A549 (cell line): Measurements from ENCODE around the gene SH3D21. TPM values are rescaled to one million over a fixed set of nuclear protein-coding genes. Genes with fewer than 3 reads are reported as not detected.

ENCODE experiments used
- ATAC-seq, 2 experiments: fragments of 200-7000 bp in 1 of 2; fragments of >200 bp in 1 of 2; cut with Nextera tagmentation in 1 of 2; cut with Tn5 transposase in 1 of 2; 3 replicates each; pipeline versions ENCODE4 v1.8.0 to v1.9.1; 2018 to 2020; ENCODE audit warnings: mild to moderate bottlenecking in 1 of 2, moderate library complexity in 1 of 2
- CTCF ChIA-PET: fragments of 300-600 bp; sonication (Branson Sonifier 250); formaldehyde crosslinking; extraction: SDS; loops from one replicate; lab custom pipeline; 2021; ENCODE audit warnings: antibody characterized with exemption, inconsistent platforms; lab: Yijun Ruan, JAX
- POLR2A ChIA-PET: fragments of 350-600 bp; formaldehyde crosslinking; extraction: SDS; loops from one replicate; lab custom pipeline; 2021; ENCODE audit warnings: antibody characterized with exemption, inconsistent platforms; lab: Yijun Ruan, JAX
- DNase-seq, 2 experiments: peaks; one replicate each; pipeline versions ENCODE4 v3.0.0 to v3.0.0-alpha.2; 2011 to 2016; ENCODE audit warnings: low read depth in 1 of 2, low spot score in 1 of 2
- FAIRE-seq: peaks from 2 replicates; lab custom pipeline; 2011; peaks lifted over from hg19 to GRCh38; lab: Jason Lieb, UNC
- H3K27ac ChIP-seq, 2 experiments: fragments of >200 bp; sonication (Bioruptor Twin); formaldehyde crosslinking; 3 replicates each; pipeline ENCODE4 v1.5.1; 2016 to 2017
- H3K4me1 ChIP-seq: fragments of >200 bp; sonication (Bioruptor Twin); formaldehyde crosslinking; 3 replicates; pipeline ENCODE4 v1.6.1; 2016
- H3K4me2 ChIP-seq: fragments of >200 bp; sonication (Bioruptor Twin); formaldehyde crosslinking; 3 replicates; pipeline ENCODE4 v1.6.1; 2016
- H3K4me3 ChIP-seq: fragments of >200 bp; sonication (Bioruptor Twin); formaldehyde crosslinking; 3 replicates; pipeline ENCODE4 v1.5.1; 2016
- H3K9me3 ChIP-seq: fragments of >200 bp; sonication (Bioruptor Twin); formaldehyde crosslinking; 3 replicates; pipeline ENCODE4 v1.6.1; 2016
- BHLHE40 ChIP-seq: IDR thresholded peaks from 2 replicates; pipeline ENCODE4 v1.6.1; 2012; ENCODE audit warnings: low read depth, low read length, inconsistent platforms
- CHD2 ChIP-seq: fragments of 150-350 bp; IDR thresholded peaks from 2 replicates; pipeline ENCODE4 v1.6.1; 2014; ENCODE audit warnings: low read length; ENCODE audit not compliant: partially characterized antibody
- EHF ChIP-seq: fragments of 250-450 bp; sonication (Bioruptor Pico); IDR thresholded peaks from 2 replicates; pipeline ENCODE4 v1.5.0; 2020; ENCODE audit warnings: mild to moderate bottlenecking
- ESRRA ChIP-seq: fragments of 150-350 bp; IDR thresholded peaks from 2 replicates; pipeline ENCODE4 v1.6.1; 2014; ENCODE audit warnings: mild to moderate bottlenecking, low read length, borderline replicate concordance
- FOSB ChIP-seq: fragments of 250-450 bp; sonication (Bioruptor Pico); IDR thresholded peaks from 2 replicates; pipeline ENCODE4 v1.5.0; 2020; ENCODE audit warnings: mild to moderate bottlenecking, moderate library complexity
- FOXS1 ChIP-seq: fragments of 250-450 bp; sonication (Bioruptor Pico); IDR thresholded peaks from 2 replicates; pipeline ENCODE4 v1.5.0; 2020; ENCODE audit warnings: mild to moderate bottlenecking, moderate library complexity
- GATA3 ChIP-seq: IDR thresholded peaks from 2 replicates; pipeline ENCODE4 v1.6.1; 2012; ENCODE audit warnings: borderline replicate concordance
- JUN ChIP-seq, 2 experiments: fragments of >200 bp; sonication (Bioruptor Twin); formaldehyde crosslinking; IDR thresholded peaks; 2 replicates in 1 of 2; 3 replicates in 1 of 2; pipeline ENCODE4 v1.6.1; 2016 to 2017
- JUNB ChIP-seq: fragments of >200 bp; sonication (Bioruptor Twin); formaldehyde crosslinking; IDR thresholded peaks from 2 replicates; pipeline ENCODE4 v1.6.1; 2016
- KDM1A ChIP-seq: fragments of 200-600 bp; sonication (generic); IDR thresholded peaks from 2 replicates; pipeline ENCODE4 v1.6.1; 2016; ENCODE audit warnings: low read depth, mild to moderate bottlenecking
- MAZ ChIP-seq: fragments of 150-350 bp; IDR thresholded peaks from 2 replicates; pipeline ENCODE4 v1.6.1; 2014; ENCODE audit warnings: antibody characterized with exemption, low read depth, low read length, borderline replicate concordance
- MYC ChIP-seq: IDR thresholded peaks from 2 replicates; pipeline ENCODE4 v1.6.1; 2012; ENCODE audit warnings: mild to moderate bottlenecking, inconsistent platforms, low read length, improper control_type of control experiment, borderline replicate concordance
- NPAS2 ChIP-seq: fragments of 250-450 bp; sonication (Bioruptor Pico); IDR thresholded peaks from 2 replicates; pipeline ENCODE4 v1.8.0; 2022; ENCODE audit warnings: mild to moderate bottlenecking, moderate library complexity, borderline replicate concordance
- NR3C1 ChIP-seq: fragments of >200 bp; sonication (Bioruptor Twin); formaldehyde crosslinking; IDR thresholded peaks from 3 replicates; pipeline ENCODE4 v1.6.1; 2017
- PHF8 ChIP-seq: fragments of 200-600 bp; sonication (generic); IDR thresholded peaks from 2 replicates; pipeline ENCODE4 v1.6.1; 2016; ENCODE audit warnings: low read depth, mild to moderate bottlenecking, antibody characterized with exemption, moderate library complexity, borderline replicate concordance
- POLR2A ChIP-seq: IDR thresholded peaks from 2 replicates; pipeline ENCODE4 v1.6.1; 2012; ENCODE audit warnings: mild to moderate bottlenecking, low read length
- POLR2AphosphoS2 ChIP-seq: conservative IDR thresholded peaks from 2 replicates; pipeline ENCODE4 v1.6.1; 2012; ENCODE audit warnings: low read length, improper control_type of control experiment, inconsistent platforms
- RCOR1 ChIP-seq: fragments of 150-350 bp; IDR thresholded peaks from 2 replicates; pipeline ENCODE4 v1.6.1; 2014; ENCODE audit warnings: antibody characterized with exemption, low read length, low read depth
- RFX5 ChIP-seq: fragments of 450-650 bp; IDR thresholded peaks from 2 replicates; pipeline ENCODE4 v1.7.1; 2014; ENCODE audit warnings: antibody characterized with exemption, mild to moderate bottlenecking, moderate library complexity
- RNF2 ChIP-seq: fragments of 200-600 bp; sonication (generic); IDR thresholded peaks from 2 replicates; pipeline ENCODE4 v1.6.1; 2016; ENCODE audit warnings: low read depth, mild to moderate bottlenecking, antibody characterized with exemption, moderate library complexity, borderline replicate concordance
- SREBF2 ChIP-seq: fragments of 450-650 bp; IDR thresholded peaks from 2 replicates; pipeline ENCODE4 v1.6.1; 2014; ENCODE audit warnings: mild to moderate bottlenecking, moderate library complexity
- TP53 ChIP-seq: fragments of 250-450 bp; sonication (Bioruptor Pico); IDR thresholded peaks from 2 replicates; pipeline ENCODE4 v1.5.0; 2021; ENCODE audit warnings: mild to moderate bottlenecking, moderate library complexity
- ZC3H11A ChIP-seq: fragments of 450-650 bp; IDR thresholded peaks from 2 replicates; pipeline ENCODE4 v1.6.1; 2014; ENCODE audit warnings: antibody characterized with exemption, mild to moderate bottlenecking
- ZNF302 ChIP-seq: fragments of 250-450 bp; sonication (Bioruptor Pico); IDR thresholded peaks from 2 replicates; pipeline ENCODE4 v1.9.0; 2021; ENCODE audit warnings: inconsistent platforms, mild to moderate bottlenecking, moderate library complexity
- ZSCAN20 ChIP-seq: fragments of 250-450 bp; sonication (Bioruptor Pico); IDR thresholded peaks from 2 replicates; pipeline ENCODE4 v1.8.0; 2022; ENCODE audit warnings: mild to moderate bottlenecking, moderate library complexity
- whole genome bisulfite sequencing: methylation state at CpG from one replicate; pipeline ENCODE4 v1.1.6; 2017; ENCODE audit errors: missing lambda C conversion rate; 5-methylcytosine and 5-hydroxymethylcytosine counted together
- polyA plus RNA-seq, 4 experiments: library from polyadenylated mRNA; depleted of rRNA in 3 of 4; stranded (reverse); fragments of >200 nt; fragmentation: RNase III in 1 of 4; extraction: RNeasy Plus Mini Kit Qiagen cat#74134 plus additional on column Dnase treatment in 1 of 4; gene quantifications; 2 replicates in 3 of 4; 3 replicates in 1 of 4; pipeline ENCODE4 v1.2.3, GENCODE V29; 2011 to 2017
- TF ChIP-seq, protein P1 (sequence below): fragments of 250-450 bp; sonication (Bioruptor Pico); IDR thresholded peaks from 2 replicates; pipeline ENCODE4 v1.5.0; 2021; ENCODE audit warnings: mild to moderate bottlenecking, moderate library complexity, borderline replicate concordance
- TF ChIP-seq, protein P2 (sequence below): fragments of >200 bp; sonication (Bioruptor Twin); formaldehyde crosslinking; IDR thresholded peaks from 3 replicates; pipeline ENCODE4 v1.5.1; 2016
- TF ChIP-seq, protein P3 (sequence below): fragments of 200-600 bp; sonication (generic); IDR thresholded peaks from 2 replicates; pipeline ENCODE4 v1.6.1; 2016; ENCODE audit warnings: antibody characterized with exemption, mild to moderate bottlenecking, moderate library complexity

SH3D21 gene
- polyA plus RNA-seq, 2 of the 4 experiments (the other 2 are of a cell fraction), result 0.41 to 1.1 TPM

DNA sequence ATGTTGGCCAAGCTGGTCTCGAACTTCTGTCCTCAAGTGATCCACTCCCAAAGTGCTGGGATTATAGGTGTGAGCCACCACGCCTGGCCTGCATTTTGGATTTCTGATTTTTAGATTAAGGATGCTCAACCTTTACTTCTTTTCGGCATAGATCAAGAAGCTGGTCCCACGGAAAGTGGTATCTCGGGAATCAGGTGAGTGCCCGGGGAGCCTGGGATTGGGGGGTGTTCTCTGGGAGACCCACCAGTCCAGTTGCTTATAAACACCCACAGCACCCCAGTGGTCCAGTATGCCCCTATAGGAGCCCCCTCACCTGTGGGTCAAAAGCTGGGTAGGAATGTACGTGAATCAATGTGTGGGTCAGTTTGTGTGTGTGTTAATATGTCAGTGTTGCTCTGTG lies 3.2 kb downstream of the SH3D21 start:
- no peak for FAIRE-seq
- TF ChIP-seq RFX5 (no peak), JUN (IDR thresholded peaks at IDR 0.05) (no peak), MYC (no peak), ZNF302 (CRISPR knock-in tag) (no peak), NR3C1 (no peak), SREBF2 (no peak), ZC3H11A (no peak), KDM1A (no peak)
- TF ChIP-seq, protein P1, sequence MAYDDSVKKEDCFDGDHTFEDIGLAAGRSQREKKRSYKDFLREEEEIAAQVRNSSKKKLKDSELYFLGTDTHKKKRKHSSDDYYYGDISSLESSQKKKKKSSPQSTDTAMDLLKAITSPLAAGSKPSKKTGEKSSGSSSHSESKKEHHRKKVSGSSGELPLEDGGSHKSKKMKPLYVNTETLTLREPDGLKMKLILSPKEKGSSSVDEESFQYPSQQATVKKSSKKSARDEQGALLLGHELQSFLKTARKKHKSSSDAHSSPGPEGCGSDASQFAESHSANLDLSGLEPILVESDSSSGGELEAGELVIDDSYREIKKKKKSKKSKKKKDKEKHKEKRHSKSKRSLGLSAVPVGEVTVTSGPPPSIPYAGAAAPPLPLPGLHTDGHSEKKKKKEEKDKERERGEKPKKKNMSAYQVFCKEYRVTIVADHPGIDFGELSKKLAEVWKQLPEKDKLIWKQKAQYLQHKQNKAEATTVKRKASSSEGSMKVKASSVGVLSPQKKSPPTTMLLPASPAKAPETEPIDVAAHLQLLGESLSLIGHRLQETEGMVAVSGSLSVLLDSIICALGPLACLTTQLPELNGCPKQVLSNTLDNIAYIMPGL (CRISPR knock-in tag), result no peak
- TF ChIP-seq, all 56 proteins: peak for 0
- CTCF ChIA-PET, result interaction anchor here (1.0 to 2.1 kb wide), 4 partner anchors 9 to 160 kb away, joined by 3 to 9 read pairs (median 5); partner anchors contain the start of gene TRAPPC3
- 93% methylated on average over 7 of the region's 7 CpGs for WGBS
- Histone ChIP-seq H3K4me2 (no peak overlapping the region), H3K9me3 (no peaks in the 10 kb centered on the region), H3K27ac (no peak overlapping the region), H3K4me1 (peaks cover 18% of the 10 kb centered on the region), H3K4me3 (no peak overlapping the region)
- ATAC-seq, result no peak
- no peak for DNase-seq
- POLR2A ChIA-PET, result no interaction called here

DNA sequence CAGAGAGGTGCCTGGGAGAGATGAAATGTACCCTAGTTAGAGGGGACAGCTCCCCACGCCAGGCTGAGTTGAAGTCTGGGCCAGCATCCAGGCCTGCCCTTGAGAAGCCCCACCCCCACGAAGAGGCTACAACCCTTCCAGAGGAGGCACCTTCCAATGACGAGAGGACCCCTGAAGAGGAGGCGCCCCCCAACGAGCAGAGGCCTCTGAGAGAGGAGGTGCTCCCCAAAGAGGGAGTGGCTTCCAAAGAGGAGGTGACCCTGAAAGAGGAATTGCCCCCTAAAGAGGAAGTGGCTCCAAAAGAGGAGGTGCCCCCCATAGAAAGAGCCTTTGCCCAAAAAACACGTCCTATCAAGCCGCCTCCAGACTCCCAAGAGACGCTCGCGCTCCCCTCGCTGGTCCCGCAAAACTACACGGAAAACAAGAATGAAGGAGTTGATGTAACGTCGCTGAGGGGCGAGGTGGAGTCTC lies 14.2 kb downstream of the SH3D21 start:
- Histone ChIP-seq H3K4me1 (peaks cover 11% of the 10 kb centered on the region; the same call in 2 of the 3 replicates), H3K4me3 (no peak overlapping the region), H3K4me2 (no peak overlapping the region), H3K27ac (no peak overlapping the region), H3K9me3 (no peaks in the 10 kb centered on the region)
- DNase-seq, result no peak
- ChIA-PET CTCF (interaction anchor here (1.4 kb wide), 2 partner anchors 20 to 48 kb away, joined by 3 to 4 read pairs; no protein-coding TSS in a partner anchor), POLR2A (no interaction called here)
- WGBS, result 92% methylated on average over 15 of the region's 16 CpGs
- ATAC-seq, result no peak
- no peak for FAIRE-seq
- TF ChIP-seq JUNB, result no peak
- TF ChIP-seq, protein P2, sequence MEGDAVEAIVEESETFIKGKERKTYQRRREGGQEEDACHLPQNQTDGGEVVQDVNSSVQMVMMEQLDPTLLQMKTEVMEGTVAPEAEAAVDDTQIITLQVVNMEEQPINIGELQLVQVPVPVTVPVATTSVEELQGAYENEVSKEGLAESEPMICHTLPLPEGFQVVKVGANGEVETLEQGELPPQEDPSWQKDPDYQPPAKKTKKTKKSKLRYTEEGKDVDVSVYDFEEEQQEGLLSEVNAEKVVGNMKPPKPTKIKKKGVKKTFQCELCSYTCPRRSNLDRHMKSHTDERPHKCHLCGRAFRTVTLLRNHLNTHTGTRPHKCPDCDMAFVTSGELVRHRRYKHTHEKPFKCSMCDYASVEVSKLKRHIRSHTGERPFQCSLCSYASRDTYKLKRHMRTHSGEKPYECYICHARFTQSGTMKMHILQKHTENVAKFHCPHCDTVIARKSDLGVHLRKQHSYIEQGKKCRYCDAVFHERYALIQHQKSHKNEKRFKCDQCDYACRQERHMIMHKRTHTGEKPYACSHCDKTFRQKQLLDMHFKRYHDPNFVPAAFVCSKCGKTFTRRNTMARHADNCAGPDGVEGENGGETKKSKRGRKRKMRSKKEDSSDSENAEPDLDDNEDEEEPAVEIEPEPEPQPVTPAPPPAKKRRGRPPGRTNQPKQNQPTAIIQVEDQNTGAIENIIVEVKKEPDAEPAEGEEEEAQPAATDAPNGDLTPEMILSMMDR, result no peak
- no peak for TF ChIP-seq FOXS1 (CRISPR knock-in tag)
- no peak for TF ChIP-seq GATA3
- TF ChIP-seq RNF2, result no peak
- TF ChIP-seq NPAS2 (CRISPR knock-in tag), result no peak
- TF ChIP-seq, protein P3, sequence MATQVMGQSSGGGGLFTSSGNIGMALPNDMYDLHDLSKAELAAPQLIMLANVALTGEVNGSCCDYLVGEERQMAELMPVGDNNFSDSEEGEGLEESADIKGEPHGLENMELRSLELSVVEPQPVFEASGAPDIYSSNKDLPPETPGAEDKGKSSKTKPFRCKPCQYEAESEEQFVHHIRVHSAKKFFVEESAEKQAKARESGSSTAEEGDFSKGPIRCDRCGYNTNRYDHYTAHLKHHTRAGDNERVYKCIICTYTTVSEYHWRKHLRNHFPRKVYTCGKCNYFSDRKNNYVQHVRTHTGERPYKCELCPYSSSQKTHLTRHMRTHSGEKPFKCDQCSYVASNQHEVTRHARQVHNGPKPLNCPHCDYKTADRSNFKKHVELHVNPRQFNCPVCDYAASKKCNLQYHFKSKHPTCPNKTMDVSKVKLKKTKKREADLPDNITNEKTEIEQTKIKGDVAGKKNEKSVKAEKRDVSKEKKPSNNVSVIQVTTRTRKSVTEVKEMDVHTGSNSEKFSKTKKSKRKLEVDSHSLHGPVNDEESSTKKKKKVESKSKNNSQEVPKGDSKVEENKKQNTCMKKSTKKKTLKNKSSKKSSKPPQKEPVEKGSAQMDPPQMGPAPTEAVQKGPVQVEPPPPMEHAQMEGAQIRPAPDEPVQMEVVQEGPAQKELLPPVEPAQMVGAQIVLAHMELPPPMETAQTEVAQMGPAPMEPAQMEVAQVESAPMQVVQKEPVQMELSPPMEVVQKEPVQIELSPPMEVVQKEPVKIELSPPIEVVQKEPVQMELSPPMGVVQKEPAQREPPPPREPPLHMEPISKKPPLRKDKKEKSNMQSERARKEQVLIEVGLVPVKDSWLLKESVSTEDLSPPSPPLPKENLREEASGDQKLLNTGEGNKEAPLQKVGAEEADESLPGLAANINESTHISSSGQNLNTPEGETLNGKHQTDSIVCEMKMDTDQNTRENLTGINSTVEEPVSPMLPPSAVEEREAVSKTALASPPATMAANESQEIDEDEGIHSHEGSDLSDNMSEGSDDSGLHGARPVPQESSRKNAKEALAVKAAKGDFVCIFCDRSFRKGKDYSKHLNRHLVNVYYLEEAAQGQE, result no peak
- no peak for TF ChIP-seq PHF8
- no peak for TF ChIP-seq TP53
- TF ChIP-seq POLR2AphosphoS2, result no peak
- TF ChIP-seq JUN (IDR thresholded peaks at IDR 0.05), result no peak
- TF ChIP-seq MAZ, result no peak
- no peak for TF ChIP-seq BHLHE40
- no peak for TF ChIP-seq POLR2A
- TF ChIP-seq ZSCAN20 (CRISPR knock-in tag), result no peak
- no peak for TF ChIP-seq EHF (CRISPR knock-in tag)
- no peak for TF ChIP-seq FOSB (CRISPR knock-in tag)
- TF ChIP-seq CHD2, result no peak
- TF ChIP-seq RCOR1, result no peak
- no peak for TF ChIP-seq ESRRA
